Neural progenitor cell (in vitro differentiated cells): ENCODE measurements around the gene KIRREL3. TPM values are rescaled to one million over a fixed set of nuclear protein-coding genes. Genes with fewer than 3 reads are reported as not detected.

Source experiments
- DNase-seq: peaks from one replicate; pipeline ENCODE4 v3.0.0-alpha.2; 2016; ENCODE audit warnings: low spot score
- H2AFZ ChIP-seq: fragments of 200-600 bp; sonication (generic); replicated peaks from 2 replicates; pipeline ENCODE4 v1.6.1; 2016; ENCODE audit warnings: antibody characterized with exemption
- H3F3A ChIP-seq: fragments of 200-600 bp; sonication (generic); 2 replicates; pipeline ENCODE4 v1.6.1; 2016; ENCODE audit warnings: antibody characterized with exemption, low read depth
- H3K27ac ChIP-seq: fragments of 200-600 bp; sonication (generic); 2 replicates; pipeline ENCODE4 v1.5.1; 2016; ENCODE audit warnings: mild to moderate bottlenecking
- H3K27me3 ChIP-seq: fragments of 200-600 bp; sonication (generic); 2 replicates; pipeline ENCODE4 v1.6.1; 2016; ENCODE audit warnings: mild to moderate bottlenecking, moderate library complexity
- H3K36me3 ChIP-seq: fragments of 200-600 bp; sonication (generic); 2 replicates; pipeline ENCODE4 v1.5.1; 2016
- H3K4me1 ChIP-seq: fragments of 200-600 bp; sonication (generic); 2 replicates; pipeline ENCODE4 v1.6.1; 2016; ENCODE audit warnings: mixed run types
- H3K4me2 ChIP-seq: fragments of 200-600 bp; sonication (generic); 2 replicates; pipeline ENCODE4 v1.6.1; 2016
- H3K4me3 ChIP-seq: fragments of 200-600 bp; sonication (generic); 2 replicates; pipeline ENCODE4 v1.5.1; 2016
- H3K79me2 ChIP-seq: fragments of 200-600 bp; sonication (generic); 2 replicates; pipeline ENCODE4 v1.6.1; 2016; ENCODE audit warnings: low read depth
- H3K9ac ChIP-seq: fragments of 200-600 bp; sonication (generic); 2 replicates; pipeline ENCODE4 v1.6.1; 2016
- H3K9me3 ChIP-seq: fragments of 200-600 bp; sonication (generic); 2 replicates; pipeline ENCODE4 v1.5.1; 2016; ENCODE audit warnings: low read depth
- H4K20me1 ChIP-seq: fragments of 200-600 bp; sonication (generic); 2 replicates; pipeline ENCODE4 v1.6.1; 2016; ENCODE audit warnings: low read depth
- H3K27ac Mint-ChIP-seq: 3 replicates; pipeline ENCODE4 v1.8.0; 2021; ENCODE audit warnings: mixed read lengths
- H3K27me3 Mint-ChIP-seq: 2 replicates; pipeline ENCODE4 v1.8.0; 2022; ENCODE audit warnings: low read depth, mild to moderate bottlenecking, inconsistent platforms, moderate library complexity, mixed read lengths; ENCODE audit not compliant: insufficient read depth
- H3K36me3 Mint-ChIP-seq: 3 replicates; pipeline ENCODE4 v1.8.0; 2021; ENCODE audit warnings: mixed read lengths
- H3K4me1 Mint-ChIP-seq: 3 replicates; pipeline ENCODE4 v1.8.0; 2021; ENCODE audit warnings: mixed read lengths
- H3K4me3 Mint-ChIP-seq: 3 replicates; pipeline ENCODE4 v1.8.0; 2021; ENCODE audit warnings: mild to moderate bottlenecking, moderate library complexity, mixed read lengths
- H3K9me3 Mint-ChIP-seq: 3 replicates; pipeline ENCODE4 v1.8.0; 2020; ENCODE audit warnings: mixed read lengths
- CTCF ChIP-seq: fragments of 200-600 bp; sonication (generic); IDR thresholded peaks from 2 replicates; pipeline ENCODE4 v1.5.1; 2017; ENCODE audit warnings: antibody characterized with exemption, mild to moderate bottlenecking
- EZH2 ChIP-seq: fragments of 200-600 bp; sonication (generic); IDR thresholded peaks from 2 replicates; pipeline ENCODE4 v1.6.1; 2017; ENCODE audit warnings: antibody characterized with exemption, mild to moderate bottlenecking, moderate library complexity
- EZH2phosphoT487 ChIP-seq: fragments of 200-600 bp; sonication (generic); IDR thresholded peaks from 2 replicates; pipeline ENCODE4 v1.6.1; 2017; ENCODE audit warnings: antibody characterized with exemption
- total RNA-seq: library from RNA; depleted of rRNA; stranded (reverse); fragments of >200 nt; gene quantifications from 2 replicates; pipeline ENCODE4 v1.2.3, GENCODE V29; 2015; ENCODE audit warnings: low replicate concordance

The KIRREL3 gene
- total RNA-seq, 1 donor from 2014 or later, result 1.1 TPM

- TF ChIP-seq CTCF (no peak), EZH2phosphoT487 (no peak), EZH2 (no peak)
Measured at GRCh38 chr11:126405374-126405773, 595.2 kb downstream of the KIRREL3 start.

GRCh38 chr11:126404367-126404766, 596.2 kb downstream of the KIRREL3 start:
- Histone ChIP-seq H3K4me2 (peak overlapping the region; percentile 56), H4K20me1 (no peaks in the 10 kb centered on the region)
- no peak for TF ChIP-seq EZH2phosphoT487
- TF ChIP-seq EZH2, result no peak
- TF ChIP-seq CTCF, result no peak

More at GRCh38 chr11:126405374-126405773, 595.2 kb downstream of the KIRREL3 start:
- no peaks in the 10 kb centered on the region for H3K79me2 ChIP-seq
- no peaks in the 10 kb centered on the region for H4K20me1 ChIP-seq
- H3K4me3 Mint-ChIP-seq, result no peak overlapping the region
- no peak overlapping the region for H3K4me2 ChIP-seq
- peaks cover 13% of the 10 kb centered on the region for H3F3A ChIP-seq
- no peaks in the 10 kb centered on the region for H3K27me3 Mint-ChIP-seq
- no peak overlapping the region for H2AFZ ChIP-seq
- no peaks in the 10 kb centered on the region for H3K27me3 ChIP-seq
- H3K4me1 Mint-ChIP-seq, result peaks cover 17% of the 10 kb centered on the region
- no peaks in the 10 kb centered on the region for H3K9me3 ChIP-seq
- no peak for DNase-seq
- no peak overlapping the region for H3K27ac Mint-ChIP-seq
- H3K36me3 Mint-ChIP-seq, result peaks cover 5% of the 10 kb centered on the region
- H3K27ac ChIP-seq, result no peak overlapping the region
- no peak overlapping the region for H3K9ac ChIP-seq
- H3K36me3 ChIP-seq, result no peaks in the 10 kb centered on the region
- H3K4me1 ChIP-seq, result peaks cover 23% of the 10 kb centered on the region
- H3K4me3 ChIP-seq, result no peak overlapping the region
- peaks cover 2% of the 10 kb centered on the region for H3K9me3 Mint-ChIP-seq

GRCh38 chr11:126403658-126404057, 596.9 kb downstream of the KIRREL3 start:
- H3F3A ChIP-seq, result peaks cover 13% of the 10 kb centered on the region
- peaks cover 3% of the 10 kb centered on the region for H3K9me3 Mint-ChIP-seq
- H3K27me3 ChIP-seq, result no peaks in the 10 kb centered on the region
- no peak overlapping the region for H3K27ac Mint-ChIP-seq
- no peak for TF ChIP-seq CTCF
- TF ChIP-seq EZH2, result no peak
- H3K9ac ChIP-seq, result no peak overlapping the region
- peaks cover 17% of the 10 kb centered on the region for H3K4me1 Mint-ChIP-seq
- H3K27me3 Mint-ChIP-seq, result peaks cover 3% of the 10 kb centered on the region
- H3K27ac ChIP-seq, result no peak overlapping the region
- H3K4me3 ChIP-seq, result no peak overlapping the region
- no peak overlapping the region for H3K4me3 Mint-ChIP-seq
- peak overlapping the region; percentile 44 for H3K4me2 ChIP-seq
- H3K9me3 ChIP-seq, result no peaks in the 10 kb centered on the region
- peaks cover 5% of the 10 kb centered on the region for H3K36me3 Mint-ChIP-seq
- no peaks in the 10 kb centered on the region for H4K20me1 ChIP-seq
- no peaks in the 10 kb centered on the region for H3K79me2 ChIP-seq
- DNase-seq, result no peak
- no peaks in the 10 kb centered on the region for H3K36me3 ChIP-seq
- H3K4me1 ChIP-seq, result peaks cover 23% of the 10 kb centered on the region
- no peak overlapping the region for H2AFZ ChIP-seq

More at GRCh38 chr11:126404367-126404766, 596.2 kb downstream of the KIRREL3 start:
- H3K27ac Mint-ChIP-seq, result peak overlapping the region; percentile 83
- Histone ChIP-seq H3K79me2 (no peaks in the 10 kb centered on the region), H3K27me3 (no peaks in the 10 kb centered on the region), H3K4me1 (peaks cover 23% of the 10 kb centered on the region), H3K4me3 (no peak overlapping the region), H3K36me3 (no peaks in the 10 kb centered on the region), H3K9me3 (no peaks in the 10 kb centered on the region), H3K27ac (no peak overlapping the region), H2AFZ (no peak overlapping the region), H3F3A (peaks cover 13% of the 10 kb centered on the region), H3K9ac (no peak overlapping the region)
- H3K9me3 Mint-ChIP-seq, result peaks cover 3% of the 10 kb centered on the region
- DNase-seq, result peak; percentile 26
- peaks cover 17% of the 10 kb centered on the region for H3K4me1 Mint-ChIP-seq
- no peak overlapping the region for H3K4me3 Mint-ChIP-seq
- H3K36me3 Mint-ChIP-seq, result peaks cover 7% of the 10 kb centered on the region
- no peaks in the 10 kb centered on the region for H3K27me3 Mint-ChIP-seq
